SJCRH30 (cell line): ENCODE measurements around the gene ZNF324. TPM values are rescaled to one million over a fixed set of nuclear protein-coding genes. Genes with fewer than 3 reads are reported as not detected.
"Not testable (repeated sequence)": the region's sequence is repeated elsewhere in the genome, so short reads cannot be mapped to it uniquely, and the experiment has no call there.

Experiments used
- DNase-seq, 2 experiments: peaks; one replicate each; pipeline ENCODE4 v3.0.0-alpha.2; 2015 to 2020
- H3K27ac ChIP-seq: fragments of 250-450 bp; sonication (Bioruptor Pico); 2 replicates; pipeline ENCODE4 v1.5.1; 2020; ENCODE audit warnings: mild to moderate bottlenecking, moderate library complexity
- H3K27me3 ChIP-seq: fragments of 250-450 bp; sonication (Bioruptor Pico); 2 replicates; pipeline ENCODE4 v1.5.1; 2020; ENCODE audit warnings: mild to moderate bottlenecking, moderate library complexity
- H3K36me3 ChIP-seq: fragments of 250-450 bp; sonication (Bioruptor Pico); 2 replicates; pipeline ENCODE4 v1.5.1; 2020; ENCODE audit warnings: mild to moderate bottlenecking, moderate library complexity
- H3K4me1 ChIP-seq: fragments of 250-450 bp; sonication (Bioruptor Pico); 2 replicates; pipeline ENCODE4 v1.5.1; 2020; ENCODE audit warnings: mild to moderate bottlenecking, moderate library complexity
- H3K4me3 ChIP-seq: fragments of 250-450 bp; sonication (Bioruptor Pico); 2 replicates; pipeline ENCODE4 v1.5.1; 2020; ENCODE audit warnings: mild to moderate bottlenecking, moderate library complexity
- H3K9me3 ChIP-seq: fragments of 250-450 bp; sonication (Bioruptor Pico); replicated peaks from 2 replicates; pipeline ENCODE4 v1.5.1; 2020; ENCODE audit warnings: mild to moderate bottlenecking, moderate library complexity
- total RNA-seq: library from RNA; depleted of rRNA; stranded (reverse); fragments of >200 nt; shearing (Covaris generic); gene quantifications from 2 replicates; pipeline ENCODE4 v1.2.3, GENCODE V29; 2014

Gene ZNF324
- total RNA-seq, 1 experiment from 2014 or later = 9.6 TPM

DNA sequence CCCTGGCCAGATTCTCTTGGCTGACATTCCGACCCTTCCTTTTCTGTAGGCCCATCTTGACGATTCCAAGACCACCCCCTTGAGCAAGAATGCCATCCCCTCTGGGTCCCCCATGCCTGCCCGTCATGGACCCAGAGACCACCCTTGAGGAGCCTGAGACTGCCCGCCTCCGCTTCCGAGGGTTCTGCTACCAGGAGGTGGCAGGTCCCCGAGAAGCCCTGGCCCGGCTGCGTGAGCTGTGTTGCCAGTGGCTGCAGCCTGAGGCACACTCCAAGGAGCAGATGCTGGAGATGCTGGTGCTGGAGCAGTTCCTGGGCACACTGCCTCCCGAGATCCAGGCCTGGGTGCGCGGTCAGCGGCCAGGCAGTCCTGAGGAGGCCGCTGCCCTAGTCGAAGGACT is 10.2 kb downstream of the ZNF324 start:
- no peak overlapping the region; the same call in 1 of the 2 replicates for H3K4me3 ChIP-seq
- H3K4me1 ChIP-seq = 0 out of 2 replicates have a peak, but pooled peaks cover 2% of the 10 kb centered on the region
- H3K27me3 ChIP-seq = no peaks in the 10 kb centered on the region
- no peak overlapping the region for H3K27ac ChIP-seq
- DNase-seq = no peak
- no peaks in the 10 kb centered on the region for H3K9me3 ChIP-seq
- H3K36me3 ChIP-seq = peaks cover 5% of the 10 kb centered on the region; the same call in 1 of the 2 replicates

GRCh38 chr19:58477871-58478270 is 11.0 kb downstream of the ZNF324 start:
- DNase-seq = no peak
- H3K4me3 ChIP-seq = no peak overlapping the region
- H3K9me3 ChIP-seq = no peaks in the 10 kb centered on the region
- H3K4me1 ChIP-seq = 0 out of 2 replicates have a peak, but pooled peaks cover 2% of the 10 kb centered on the region
- no peaks in the 10 kb centered on the region for H3K27me3 ChIP-seq
- H3K36me3 ChIP-seq = peaks cover 2% of the 10 kb centered on the region; the same call in 1 of the 2 replicates
- H3K27ac ChIP-seq = no peak overlapping the region

GRCh38 chr19:58479303-58479702 is 12.4 kb downstream of the ZNF324 start:
- Histone ChIP-seq H3K27ac (no peak overlapping the region), H3K36me3 (no peaks in the 10 kb centered on the region), H3K4me3 (no peak overlapping the region), H3K4me1 (0 out of 2 replicates have a peak, but pooled peaks cover 2% of the 10 kb centered on the region), H3K9me3 (no peaks in the 10 kb centered on the region), H3K27me3 (no peaks in the 10 kb centered on the region)
- no peak for DNase-seq

DNA sequence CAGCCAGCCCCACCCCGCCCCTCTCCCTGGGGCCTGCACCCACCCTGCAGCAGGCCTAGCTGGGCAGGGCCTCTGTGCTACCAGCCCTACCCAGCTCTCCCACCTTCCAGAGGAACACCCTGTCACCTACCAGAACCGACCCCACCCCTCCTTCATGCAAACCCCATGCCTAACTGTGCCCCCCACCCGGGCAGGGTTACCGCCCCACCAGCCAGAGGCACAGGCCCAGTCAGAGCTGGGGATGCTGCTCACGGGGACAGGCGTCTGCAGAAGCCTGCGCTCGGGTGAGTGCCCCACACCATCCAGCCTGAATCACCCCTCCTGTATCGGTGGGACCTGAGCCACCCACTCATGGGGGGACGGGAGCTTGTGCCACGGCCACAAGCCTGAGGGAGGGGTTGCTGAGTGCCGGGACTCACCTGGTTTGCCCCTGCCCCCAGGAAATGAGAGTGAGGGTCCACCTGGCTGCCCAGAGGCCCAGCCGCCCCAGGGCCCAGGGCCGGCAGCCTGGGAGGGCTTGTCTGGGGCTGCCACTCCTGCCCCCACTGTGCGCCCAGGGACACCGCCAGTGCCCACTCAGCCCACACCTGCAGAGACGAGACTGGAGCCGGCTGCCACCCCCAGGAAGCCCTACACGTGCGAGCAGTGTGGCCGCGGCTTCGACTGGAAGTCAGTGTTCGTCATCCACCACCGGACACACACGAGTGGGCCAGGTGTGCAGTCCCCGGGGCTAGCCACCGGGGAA is 13.0 kb downstream of the ZNF324 start:
- Histone ChIP-seq H3K4me3 (no peak overlapping the region), H3K27me3 (no peaks in the 10 kb centered on the region), H3K9me3 (no peaks in the 10 kb centered on the region), H3K4me1 (0 out of 2 replicates have a peak, but pooled peaks cover 2% of the 10 kb centered on the region), H3K36me3 (no peaks in the 10 kb centered on the region), H3K27ac (no peak overlapping the region)
- DNase-seq = no peak

DNA sequence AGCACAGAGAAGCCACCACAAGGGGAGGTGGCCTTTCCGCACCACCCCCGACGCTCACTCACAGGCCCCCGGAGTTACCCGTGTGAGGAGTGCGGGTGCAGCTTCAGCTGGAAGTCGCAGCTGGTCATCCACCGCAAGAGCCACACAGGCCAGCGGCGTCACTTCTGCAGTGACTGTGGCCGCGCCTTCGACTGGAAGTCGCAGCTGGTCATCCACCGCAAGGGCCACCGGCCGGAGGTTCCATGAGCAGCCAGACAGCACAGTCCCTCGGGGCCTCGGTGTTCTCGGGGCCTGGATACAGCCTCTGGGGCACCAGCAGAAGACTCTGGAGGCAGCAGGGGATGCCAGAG is 13.6 kb downstream of the ZNF324 start:
- no peaks in the 10 kb centered on the region for H3K9me3 ChIP-seq
- no peaks in the 10 kb centered on the region for H3K36me3 ChIP-seq
- no peak for DNase-seq
- no peak overlapping the region for H3K27ac ChIP-seq
- no peaks in the 10 kb centered on the region for H3K27me3 ChIP-seq
- 0 out of 2 replicates have a peak, but pooled peaks cover 2% of the 10 kb centered on the region for H3K4me1 ChIP-seq
- no peak overlapping the region for H3K4me3 ChIP-seq

DNA sequence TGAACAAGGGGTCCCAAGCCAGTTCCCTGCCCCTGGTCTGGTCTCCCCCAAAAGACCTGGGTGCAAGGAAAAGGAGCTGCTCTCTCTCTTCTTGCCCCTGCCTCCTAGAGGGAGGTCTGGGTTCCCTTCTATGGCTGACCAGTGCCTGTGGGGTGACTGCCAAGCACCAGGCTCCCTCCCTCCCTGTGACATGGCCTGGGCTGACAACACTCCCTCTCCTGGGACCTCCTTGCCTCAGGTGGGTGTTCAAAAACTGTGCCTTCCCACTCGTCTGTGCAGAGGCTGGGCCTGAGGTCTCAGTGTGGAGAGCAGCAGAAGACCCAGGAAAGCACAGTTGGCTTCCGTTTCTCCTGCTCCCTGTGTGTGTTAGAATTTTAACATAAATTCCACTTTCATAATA is 14.0 kb downstream of the ZNF324 start:
- no peak for DNase-seq
- Histone ChIP-seq H3K27me3 (no peaks in the 10 kb centered on the region), H3K4me1 (0 out of 2 replicates have a peak, but pooled peaks cover 2% of the 10 kb centered on the region), H3K27ac (no peak overlapping the region), H3K4me3 (no peak overlapping the region), H3K9me3 (no peaks in the 10 kb centered on the region), H3K36me3 (no peaks in the 10 kb centered on the region)

DNA sequence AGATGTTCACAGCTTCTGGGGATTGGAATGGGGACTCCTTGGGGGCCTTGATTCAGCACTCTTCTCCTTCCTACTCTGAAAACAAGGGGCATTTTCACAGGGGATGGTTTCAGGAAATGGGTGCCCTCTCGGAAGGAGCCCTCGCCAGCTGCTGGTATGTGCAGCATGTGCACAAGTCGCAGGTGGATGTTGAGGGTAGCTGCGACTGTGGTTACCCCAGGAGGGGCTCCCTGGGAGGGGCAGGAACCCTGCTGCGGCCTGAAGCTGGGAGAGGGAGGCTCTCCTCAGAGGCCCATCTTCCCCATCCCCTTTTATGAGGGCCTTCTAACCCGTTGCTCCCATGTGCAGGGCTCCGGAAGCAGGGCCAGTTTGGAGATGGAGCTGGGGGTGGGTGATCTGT is 15.5 kb downstream of the ZNF324 start:
- H3K4me1 ChIP-seq = no peaks in the 10 kb centered on the region
- H3K36me3 ChIP-seq = no peaks in the 10 kb centered on the region
- no peak overlapping the region for H3K4me3 ChIP-seq
- H3K9me3 ChIP-seq = no peaks in the 10 kb centered on the region
- no peak overlapping the region for H3K27ac ChIP-seq
- H3K27me3 ChIP-seq = no peaks in the 10 kb centered on the region
- no peak for DNase-seq

DNA sequence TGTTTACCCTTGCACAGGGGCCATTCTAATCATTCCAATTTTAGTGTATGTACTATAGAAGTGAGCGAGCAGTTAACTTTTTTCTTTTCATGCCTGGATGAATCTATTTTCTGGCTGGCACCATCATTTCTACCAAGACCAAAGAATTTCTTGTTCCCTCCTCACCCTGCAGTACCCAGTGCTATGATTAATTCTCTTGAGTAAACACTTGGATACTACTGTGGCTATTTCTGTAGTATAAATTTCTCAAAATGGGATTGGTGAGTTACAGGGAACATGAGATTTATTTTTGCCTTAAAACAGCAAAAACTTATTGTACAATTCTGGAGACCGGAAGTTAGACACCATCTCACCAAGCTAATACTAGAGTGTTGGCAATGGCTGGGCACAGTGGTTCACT is 16.9 kb downstream of the ZNF324 start:
- Histone ChIP-seq H3K27me3 (no peaks in the 10 kb centered on the region), H3K4me3 (no peak overlapping the region), H3K27ac (no peak overlapping the region), H3K36me3 (no peaks in the 10 kb centered on the region), H3K4me1 (no peaks in the 10 kb centered on the region), H3K9me3 (no peaks in the 10 kb centered on the region)
- no peak for DNase-seq

- H3K9me3 ChIP-seq, DNase-seq, H3K27me3 ChIP-seq, H3K4me1 ChIP-seq, H3K4me3 ChIP-seq, H3K27ac ChIP-seq, H3K36me3 ChIP-seq: not testable (repeated sequence)
Observed at GRCh38 chr19:58484349-58484748, 17.5 kb downstream of the ZNF324 start.

DNA sequence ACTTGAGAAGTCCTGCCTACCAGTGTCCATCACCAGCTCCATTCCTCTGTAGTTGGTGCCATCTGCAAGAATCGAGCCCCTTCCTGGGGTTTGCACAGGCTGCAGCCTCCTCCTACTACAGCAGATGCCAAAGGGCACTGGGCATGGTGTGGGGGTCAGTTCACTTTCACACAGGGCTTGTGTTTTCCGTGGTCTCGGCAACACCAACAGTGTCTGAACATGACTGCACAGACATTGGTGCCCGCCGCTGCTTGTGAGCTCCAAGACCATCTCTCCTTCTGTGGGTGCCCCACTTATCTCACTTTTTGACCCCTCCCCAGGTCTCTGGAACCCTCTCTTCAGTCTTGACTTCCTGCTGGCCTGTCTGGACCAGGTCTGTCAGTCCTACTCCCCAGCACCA is 24.5 kb downstream of the ZNF324 start:
- no peaks in the 10 kb centered on the region for H3K9me3 ChIP-seq
- H3K27me3 ChIP-seq = no peaks in the 10 kb centered on the region
- no peaks in the 10 kb centered on the region for H3K4me1 ChIP-seq
- H3K36me3 ChIP-seq = no peaks in the 10 kb centered on the region
- no peak overlapping the region for H3K4me3 ChIP-seq
- no peak for DNase-seq
- H3K27ac ChIP-seq = no peak overlapping the region

- no peak overlapping the region for H3K4me3 ChIP-seq
- H3K27me3 ChIP-seq = no peaks in the 10 kb centered on the region
- no peak overlapping the region for H3K27ac ChIP-seq
- no peaks in the 10 kb centered on the region for H3K4me1 ChIP-seq
- H3K9me3 ChIP-seq = no peaks in the 10 kb centered on the region
- H3K36me3 ChIP-seq = no peaks in the 10 kb centered on the region
- no peak for DNase-seq
Observed at GRCh38 chr19:58492265-58492664, 25.4 kb downstream of the ZNF324 start.

GRCh38 chr19:58497634-58498170 is 30.8 kb downstream of the ZNF324 start:
- H3K36me3 ChIP-seq = no peaks in the 10 kb centered on the region

GRCh38 chr19:58498316-58499020 is 31.6 kb downstream of the ZNF324 start:
- H3K36me3 ChIP-seq = no peaks in the 10 kb centered on the region

More at GRCh38 chr19:58497634-58498170, 30.8 kb downstream of the ZNF324 start:
- H3K27me3 ChIP-seq = no peaks in the 10 kb centered on the region
- no peaks in the 10 kb centered on the region for H3K4me1 ChIP-seq
- no peaks in the 10 kb centered on the region for H3K9me3 ChIP-seq
- no peak overlapping the region for H3K4me3 ChIP-seq
- no peak overlapping the region for H3K27ac ChIP-seq
- no peak for DNase-seq

DNA sequence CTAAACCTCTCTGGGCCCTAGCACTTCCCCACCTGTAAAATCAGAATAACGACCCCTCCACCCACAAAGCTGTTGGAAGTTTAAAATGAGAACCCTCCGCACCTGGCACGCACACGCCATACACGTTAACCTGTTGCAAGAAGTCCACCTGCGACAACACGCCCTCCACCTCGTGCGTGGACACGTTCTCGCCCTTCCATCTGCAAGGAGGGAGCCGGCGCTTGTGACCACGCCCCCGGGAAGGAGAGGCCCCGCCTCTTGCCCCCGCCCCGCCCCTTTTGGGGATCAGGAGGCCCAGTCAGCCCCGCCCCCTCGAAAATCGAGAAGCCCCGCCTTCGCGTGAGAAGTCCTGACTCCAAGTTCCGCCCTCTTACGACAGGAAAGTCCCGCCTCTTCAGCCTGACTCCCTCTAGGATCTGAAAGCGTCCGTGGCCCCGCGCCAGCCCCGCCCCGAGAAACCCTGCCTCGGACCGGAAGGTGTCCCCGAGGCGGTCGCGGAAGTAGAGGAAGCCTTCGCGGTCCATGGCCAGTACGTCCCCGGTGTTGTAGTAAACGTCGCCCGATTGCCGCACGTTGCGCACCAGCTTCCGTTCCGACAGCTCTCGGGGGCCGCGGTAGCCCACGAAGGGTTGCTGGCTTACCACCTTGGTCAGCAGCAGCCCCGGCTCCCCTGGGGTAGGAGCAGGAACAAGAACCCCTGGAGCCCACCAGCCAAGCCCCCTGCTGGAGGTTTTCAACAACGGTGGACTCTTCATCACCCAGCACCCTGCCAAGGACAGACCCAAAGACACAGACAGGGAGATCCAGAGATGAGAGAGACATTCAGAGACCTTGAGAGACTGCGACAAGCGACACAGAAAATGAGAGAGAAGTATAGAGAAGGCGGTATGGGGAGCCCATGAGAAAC is 32.4 kb downstream of the ZNF324 start:
- peak overlapping the region; percentile 47 for H3K4me3 ChIP-seq
- no peaks in the 10 kb centered on the region for H3K36me3 ChIP-seq
- peak; percentile 96 to 97 for DNase-seq
- no peak overlapping the region for H3K27ac ChIP-seq
- no peaks in the 10 kb centered on the region for H3K4me1 ChIP-seq
- H3K9me3 ChIP-seq = no peaks in the 10 kb centered on the region
- no peaks in the 10 kb centered on the region for H3K27me3 ChIP-seq

More at GRCh38 chr19:58498316-58499020, 31.6 kb downstream of the ZNF324 start:
- no peaks in the 10 kb centered on the region for H3K27me3 ChIP-seq
- no peak for DNase-seq
- H3K27ac ChIP-seq = no peak overlapping the region
- H3K9me3 ChIP-seq = no peaks in the 10 kb centered on the region
- no peaks in the 10 kb centered on the region for H3K4me1 ChIP-seq
- peak overlapping the region; percentile 47 for H3K4me3 ChIP-seq
